Measurements from ENCODE around the gene METTL26.

GRCh38 chr16:668519-669171 is 32.5 kb upstream of the METTL26 start:
- TF ChIP-seq CTCF (IDR thresholded peaks at IDR 0.05) (no peak), EZH2 (IDR thresholded peaks at IDR 0.05) (no peak), EZH2phosphoT487 (IDR thresholded peaks at IDR 0.05) (no peak)
